Endothelial cell of umbilical vein (primary cell): ENCODE results near the gene ZHX3. TPM values are rescaled to one million over a fixed set of nuclear protein-coding genes. Genes with fewer than 3 reads are reported as not detected.

ENCODE experiments used
- BruUV-seq: library from RNA; stranded (reverse); fragments of 400-500 nt; replicated peaks from 2 replicates; lab custom pipeline; 2021; lab: Mats Ljungman, UMichigan
- CTCF ChIA-PET: fragments of 300-600, 350-600 bp; sonication (Branson Sonifier 250); formaldehyde crosslinking; loops from one replicate; lab custom pipeline; 2021; ENCODE audit warnings: antibody characterized with exemption, inconsistent platforms; lab: Charles Lee
- POLR2A ChIA-PET: fragments of 300-600, 350-600 bp; sonication (Branson Sonifier 250); formaldehyde crosslinking; loops from one replicate; lab custom pipeline; 2021; ENCODE audit warnings: antibody characterized with exemption, inconsistent platforms; lab: Charles Lee
- DNase-seq: peaks from one replicate; pipeline ENCODE4 v3.0.0-alpha.2; 2011; ENCODE audit warnings: low read depth, low spot score
- FAIRE-seq: peaks from 2 replicates; lab custom pipeline; 2011; peaks lifted over from hg19 to GRCh38; lab: Jason Lieb, UNC
- H2AFZ ChIP-seq: 2 replicates; pipeline ENCODE4 v1.6.0; 2012; ENCODE audit warnings: low read depth, low read length, control low read depth, inconsistent platforms
- H3K27ac ChIP-seq: 2 replicates; pipeline ENCODE4 v1.5.1; 2011; ENCODE audit warnings: low read depth, mild to moderate bottlenecking, control low read depth, low read length, moderate library complexity; ENCODE audit not compliant: insufficient read depth
- H3K27me3 ChIP-seq, 2 experiments: 2 replicates each; pipeline versions ENCODE4 v1.6.0 to v1.6.1; 2011; ENCODE audit warnings: low read length in 2 of 2, mixed read lengths in 1 of 2; ENCODE audit not compliant: control insufficient read depth in 2 of 2, insufficient read depth in 2 of 2
- H3K36me3 ChIP-seq, 2 experiments: 2 replicates in 1 of 2; 3 replicates in 1 of 2; pipeline ENCODE4 v1.5.1; 2011; ENCODE audit warnings: low read length in 2 of 2, mild to moderate bottlenecking in 1 of 2, moderate library complexity in 1 of 2; ENCODE audit not compliant: control insufficient read depth in 2 of 2, insufficient read depth in 2 of 2; ENCODE audit errors: extremely low read depth in 1 of 2
- H3K4me1 ChIP-seq: 3 replicates; pipeline ENCODE4 v1.5.1; 2011; ENCODE audit warnings: mild to moderate bottlenecking, low read length; ENCODE audit not compliant: control insufficient read depth, insufficient read depth; ENCODE audit errors: extremely low read depth
- H3K4me2 ChIP-seq: 2 replicates; pipeline ENCODE4 v1.6.1; 2011; ENCODE audit warnings: low read length, control low read depth, mixed read lengths; ENCODE audit not compliant: insufficient read depth
- H3K4me3 ChIP-seq, 3 experiments: fragments of 200-600 bp in 1 of 3; sonication (generic), shearing (Covaris generic) in 1 of 3; replicated peaks in 1 of 3; 2 replicates each; pipeline ENCODE4 v1.5.1; 2011 to 2016; ENCODE audit warnings: control low read depth in 3 of 3, low read length in 3 of 3, mild to moderate bottlenecking in 2 of 3, inconsistent platforms in 1 of 3, low read depth in 1 of 3, moderate library complexity in 1 of 3; ENCODE audit not compliant: insufficient read depth in 1 of 3
- H3K79me2 ChIP-seq: 2 replicates; pipeline ENCODE4 v1.6.0; 2012; ENCODE audit warnings: low read length, inconsistent platforms; ENCODE audit not compliant: control insufficient read depth, insufficient read depth
- H3K9ac ChIP-seq: replicated peaks from 2 replicates; pipeline ENCODE3; 2011; ENCODE audit warnings: low read length, control low read depth; ENCODE audit not compliant: insufficient read depth; ENCODE audit errors: extremely low read depth
- H3K9me1 ChIP-seq: replicated peaks from 3 replicates; pipeline ENCODE4 v1.6.0; 2011; ENCODE audit warnings: mild to moderate bottlenecking, low read length; ENCODE audit not compliant: control insufficient read depth, insufficient read depth; ENCODE audit errors: extremely low read depth
- H3K9me3 ChIP-seq: replicated peaks from 2 replicates; pipeline ENCODE4 v1.5.1; 2012; ENCODE audit warnings: low read length, inconsistent platforms; ENCODE audit not compliant: control insufficient read depth, insufficient read depth
- H4K20me1 ChIP-seq: replicated peaks from 2 replicates; pipeline ENCODE3; 2011; ENCODE audit warnings: mild to moderate bottlenecking, low read length; ENCODE audit not compliant: control insufficient read depth, insufficient read depth; ENCODE audit errors: extremely low read depth
- CTCF ChIP-seq, 2 donors: IDR thresholded peaks; 1 replicate in 1 of 2; 2 replicates in 1 of 2; pipeline ENCODE4 v1.5.1; 2011; ENCODE audit warnings: low read length in 2 of 2, mild to moderate bottlenecking in 2 of 2, moderate library complexity in 2 of 2, control low read depth in 1 of 2, inconsistent platforms in 1 of 2, low read depth in 1 of 2; ENCODE audit not compliant: insufficient read depth in 1 of 2; ENCODE audit errors: extremely low read depth in 1 of 2
- EZH2 ChIP-seq: IDR thresholded peaks from 2 replicates; pipeline ENCODE4 v1.6.1; 2012; ENCODE audit warnings: borderline replicate concordance, low read depth, mild to moderate bottlenecking, moderate library complexity, low read length, inconsistent platforms; ENCODE audit not compliant: severe bottlenecking
- FOS ChIP-seq: IDR thresholded peaks from 2 replicates; pipeline ENCODE4 v1.6.1; 2011; ENCODE audit warnings: mild to moderate bottlenecking, low read length, moderate library complexity, borderline replicate concordance; ENCODE audit not compliant: insufficient read depth
- GATA2 ChIP-seq: IDR thresholded peaks from 2 replicates; pipeline ENCODE4 v1.7.0; 2011; ENCODE audit warnings: low read depth, mild to moderate bottlenecking, moderate library complexity, mixed read lengths, low read length; ENCODE audit not compliant: insufficient read length, insufficient read depth
- JUN ChIP-seq: IDR thresholded peaks from 2 replicates; pipeline ENCODE4 v1.6.1; 2011; ENCODE audit warnings: borderline replicate concordance, low read depth; ENCODE audit not compliant: insufficient read length, insufficient read depth
- MAX ChIP-seq: IDR thresholded peaks from 2 replicates; pipeline ENCODE4 v1.6.1; 2011; ENCODE audit not compliant: insufficient read depth, insufficient read length
- MYC ChIP-seq: IDR thresholded peaks from one replicate; pipeline ENCODE4 v1.6.1; 2011; ENCODE audit warnings: mild to moderate bottlenecking, low read depth, low read length
- POLR2A ChIP-seq: IDR thresholded peaks from 2 replicates; pipeline ENCODE4 v1.6.1; 2012; ENCODE audit warnings: low read depth, mild to moderate bottlenecking, control low read depth, low read length
- POLR2AphosphoS5 ChIP-seq: IDR thresholded peaks from 2 replicates; pipeline ENCODE4 v1.6.1; 2012; ENCODE audit warnings: low read depth, mild to moderate bottlenecking, control low read depth, low read length, moderate library complexity; ENCODE audit not compliant: insufficient read depth
- dilution Hi-C: fragments of 300-500 bp; cut with MboI; formaldehyde crosslinking; loops from one replicate; pipeline ENCODE4 v1.15.0; 2019; ENCODE audit warnings: low sequenced_read_pairs; ENCODE audit not compliant: extremely low pct_ligation_motif_present
- intact Hi-C: fragments of 100-400 bp; cut with micrococcal nuclease; formaldehyde crosslinking; loops from one replicate; pipeline ENCODE4 v1.10.0; 2022
- polyA plus RNA-seq, 4 experiments: library from polyadenylated mRNA; depleted of rRNA in 3 of 4; stranded (reverse) in 3 of 4; unstranded in 1 of 4; fragments of >200 nt; gene quantifications; 2 replicates each; pipeline versions ENCODE4 v1.2.1 to v1.2.3, GENCODE V29; 2011 to 2012; ENCODE audit warnings: missing spikeins in 1 of 4
- total RNA-seq: library from RNA; stranded (reverse); gene quantifications from 2 replicates; pipeline ENCODE4 v1.2.3, GENCODE V29; 2021

Gene ZHX3
- total and polyA plus RNA-seq, 2 donors (not counting 3 experiments of a cell fraction or from before 2014, with no cell fraction given), result 7.4 to 17.8 TPM

GRCh38 chr20:41234546-41234945, 83.0 kb downstream of the ZHX3 start:
- H3K9ac ChIP-seq, result no peak overlapping the region
- no peaks in the 10 kb centered on the region for H3K27me3 ChIP-seq
- H4K20me1 ChIP-seq, result no peaks in the 10 kb centered on the region
- dilution Hi-C loops, result no loop called here
- H3K9me1 ChIP-seq, result no peaks in the 10 kb centered on the region
- no TSS peak for BruUV-seq
- H2AFZ ChIP-seq, result no peak overlapping the region
- POLR2A ChIA-PET, result no interaction called here
- H3K4me2 ChIP-seq, result no peak overlapping the region
- FAIRE-seq (no peak), DNase-seq (no peak)
- no peak overlapping the region for H3K4me3 ChIP-seq
- TF ChIP-seq EZH2 (no peak), POLR2AphosphoS5 (no peak), JUN (no peak)
- no peaks in the 10 kb centered on the region for H3K79me2 ChIP-seq
- no peaks in the 10 kb centered on the region for H3K9me3 ChIP-seq
- CTCF ChIA-PET, result interaction anchor here (0.8 to 5.2 kb wide), 10 partner anchors 8 to 176 kb away, joined by 3 to 117 read pairs (median 9); partner anchors contain the start of gene LPIN3
- H3K27ac ChIP-seq, result no peak overlapping the region
- H3K36me3 ChIP-seq, result no peaks in the 10 kb centered on the region
- peaks cover 17% of the 10 kb centered on the region for H3K4me1 ChIP-seq
- intact Hi-C loops, result no loop called here

GRCh38 chr20:41234041-41234440, 83.5 kb downstream of the ZHX3 start:
- Histone ChIP-seq H3K4me2 (no peak overlapping the region), H3K4me1 (peaks cover 17% of the 10 kb centered on the region), H3K36me3 (no peaks in the 10 kb centered on the region), H3K9ac (no peak overlapping the region), H2AFZ (no peak overlapping the region), H3K4me3 (no peak overlapping the region), H3K27me3 (no peaks in the 10 kb centered on the region), H3K79me2 (no peaks in the 10 kb centered on the region), H3K9me1 (no peaks in the 10 kb centered on the region), H3K9me3 (no peaks in the 10 kb centered on the region), H3K27ac (no peak overlapping the region), H4K20me1 (no peaks in the 10 kb centered on the region)
- TF ChIP-seq EZH2 (no peak), POLR2A (no peak), FOS (no peak), GATA2 (no peak), MAX (no peak), CTCF (IDR thresholded peaks at IDR 0.05; ENCODE audit: extremely low read depth in 1 of 2, insufficient read depth in 1 of 2, low read depth in 1 of 2, low read length in 2 of 2) (no peak), POLR2AphosphoS5 (no peak), JUN (no peak), MYC (no peak)
- no TSS peak for BruUV-seq
- FAIRE-seq (no peak), DNase-seq (no peak)
- dilution Hi-C loops (no loop called here), intact Hi-C loops (no loop called here)
- CTCF ChIA-PET, result interaction anchor here (0.8 to 5.2 kb wide), 11 partner anchors 9 to 177 kb away, joined by 3 to 117 read pairs (median 13); partner anchors contain the start of gene LPIN3
- POLR2A ChIA-PET, result no interaction called here
